ENCODE results near the gene PODXL2. TPM values are rescaled to one million over a fixed set of nuclear protein-coding genes. Genes with fewer than 3 reads are reported as not detected.

The PODXL2 gene
- total RNA-seq, 2 experiments from 2014 or later: 4.0 to 4.2 TPM

DNA sequence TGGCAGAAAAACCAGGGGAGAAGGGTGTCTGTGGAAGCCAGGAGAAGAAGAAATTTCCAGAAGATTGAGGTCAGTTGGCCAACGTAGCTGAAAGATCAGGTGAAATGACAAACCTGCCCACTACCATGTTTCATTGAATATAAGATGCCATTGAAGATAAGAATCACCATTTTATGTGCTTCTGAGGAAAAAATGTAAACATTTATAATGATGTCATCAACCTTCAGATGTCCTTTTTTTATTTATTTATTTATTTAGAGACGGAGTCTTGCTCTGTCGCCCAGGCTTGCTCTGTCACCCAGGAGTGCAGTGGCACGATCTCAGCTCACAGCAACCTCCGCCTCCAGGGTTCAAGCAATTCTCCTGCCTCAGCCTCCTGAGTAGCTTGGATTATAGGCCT is 4.9 kb upstream of the PODXL2 start:
- ChIA-PET CTCF (interaction anchor here (0.7 kb wide), 1 partner anchor 49 kb away, joined by 3 read pairs; no protein-coding TSS in a partner anchor), POLR2A (no interaction called here)
- H3K36me3 Mint-ChIP-seq (ENCODE audit: low read depth): peaks cover 24% of the 10 kb centered on the region

DNA sequence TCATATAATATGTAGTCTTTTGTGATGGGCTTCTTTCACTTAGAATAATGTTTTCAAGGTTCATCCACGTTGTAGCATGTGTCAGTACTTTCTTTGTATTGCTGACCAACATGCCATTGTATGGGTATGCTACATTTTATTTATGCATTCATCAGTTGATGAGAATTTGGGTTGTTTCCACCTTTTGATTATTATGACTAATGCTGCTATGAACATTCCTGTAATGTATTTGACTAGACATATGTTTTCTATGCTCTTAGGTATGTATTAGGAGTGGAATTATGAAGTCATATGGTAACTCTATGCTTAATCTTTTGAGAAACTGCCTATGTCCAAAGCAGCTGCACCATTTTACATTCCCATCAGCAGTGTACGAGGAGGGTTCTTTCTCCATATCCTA is 3.2 kb upstream of the PODXL2 start:
- ChIA-PET CTCF (no interaction called here), POLR2A (no interaction called here)
- peaks cover 26% of the 10 kb centered on the region for H3K4me1 ChIP-seq (ENCODE audit: insufficient read depth, low read length)
- intact Hi-C loops (cut with DNase I, micrococcal nuclease): loop anchor here in 1 of 2 experiments (5.0 kb wide), 1 partner anchor 49 kb away; no protein-coding TSS in a partner anchor
- H3K9me3 ChIP-seq (ENCODE audit: control insufficient read depth in 1 of 2, insufficient read depth in 1 of 2, low read length in 2 of 2): no peaks in the 10 kb centered on the region
- peaks cover 39% of the 10 kb centered on the region for H3K4me1 Mint-ChIP-seq (ENCODE audit: low read depth)
- peak overlapping the region; percentile 9 for H3K4me3 Mint-ChIP-seq
- no peak for ATAC-seq (ENCODE audit: poor library complexity)
- no peaks in the 10 kb centered on the region for H3K9me3 Mint-ChIP-seq
- H3K36me3 Mint-ChIP-seq (ENCODE audit: low read depth): peaks cover 14% of the 10 kb centered on the region
- H3K27ac ChIP-seq (ENCODE audit: low read depth in 1 of 2, low read length in 2 of 2): no peak overlapping the region
- H3K27ac Mint-ChIP-seq: no peak overlapping the region
- TF ChIP-seq, protein P1, sequence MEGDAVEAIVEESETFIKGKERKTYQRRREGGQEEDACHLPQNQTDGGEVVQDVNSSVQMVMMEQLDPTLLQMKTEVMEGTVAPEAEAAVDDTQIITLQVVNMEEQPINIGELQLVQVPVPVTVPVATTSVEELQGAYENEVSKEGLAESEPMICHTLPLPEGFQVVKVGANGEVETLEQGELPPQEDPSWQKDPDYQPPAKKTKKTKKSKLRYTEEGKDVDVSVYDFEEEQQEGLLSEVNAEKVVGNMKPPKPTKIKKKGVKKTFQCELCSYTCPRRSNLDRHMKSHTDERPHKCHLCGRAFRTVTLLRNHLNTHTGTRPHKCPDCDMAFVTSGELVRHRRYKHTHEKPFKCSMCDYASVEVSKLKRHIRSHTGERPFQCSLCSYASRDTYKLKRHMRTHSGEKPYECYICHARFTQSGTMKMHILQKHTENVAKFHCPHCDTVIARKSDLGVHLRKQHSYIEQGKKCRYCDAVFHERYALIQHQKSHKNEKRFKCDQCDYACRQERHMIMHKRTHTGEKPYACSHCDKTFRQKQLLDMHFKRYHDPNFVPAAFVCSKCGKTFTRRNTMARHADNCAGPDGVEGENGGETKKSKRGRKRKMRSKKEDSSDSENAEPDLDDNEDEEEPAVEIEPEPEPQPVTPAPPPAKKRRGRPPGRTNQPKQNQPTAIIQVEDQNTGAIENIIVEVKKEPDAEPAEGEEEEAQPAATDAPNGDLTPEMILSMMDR (IDR thresholded peaks at IDR 0.05): no peak
- H3K36me3 ChIP-seq (ENCODE audit: insufficient read depth, low read length): peaks cover 3% of the 10 kb centered on the region
- DNase-seq: no peak
- peaks cover 15% of the 10 kb centered on the region for H3K27me3 Mint-ChIP-seq
- H3K27me3 ChIP-seq (ENCODE audit: control insufficient read depth in 1 of 2, insufficient read depth in 2 of 2, low read length in 2 of 2): peaks cover 8 to 9% of the 10 kb centered on the region in 2 experiments
- H3K4me3 ChIP-seq (ENCODE audit: low read length): no peak overlapping the region

More for the DNA sequence above, 4.9 kb upstream of the PODXL2 start:
- no peaks in the 10 kb centered on the region for H3K9me3 Mint-ChIP-seq
- no peak overlapping the region for H3K27ac ChIP-seq (ENCODE audit: low read depth in 1 of 2, low read length in 2 of 2)
- no peaks in the 10 kb centered on the region for H3K9me3 ChIP-seq (ENCODE audit: control insufficient read depth in 1 of 2, insufficient read depth in 1 of 2, low read length in 2 of 2)
- no peak overlapping the region for H3K4me3 Mint-ChIP-seq
- H3K4me3 ChIP-seq (ENCODE audit: low read length): no peak overlapping the region
- H3K27me3 Mint-ChIP-seq: peaks cover 3% of the 10 kb centered on the region
- intact Hi-C loops (cut with DNase I, micrococcal nuclease): no loop called here
- H3K4me1 ChIP-seq (ENCODE audit: insufficient read depth, low read length): peaks cover 11% of the 10 kb centered on the region
- ATAC-seq (ENCODE audit: poor library complexity): no peak
- TF ChIP-seq, protein P1 (IDR thresholded peaks at IDR 0.05): no peak
- no peaks in the 10 kb centered on the region for H3K27me3 ChIP-seq (ENCODE audit: control insufficient read depth in 1 of 2, insufficient read depth in 2 of 2, low read length in 2 of 2)
- peaks cover 24% of the 10 kb centered on the region for H3K4me1 Mint-ChIP-seq (ENCODE audit: low read depth)
- no peak overlapping the region for H3K27ac Mint-ChIP-seq
- H3K36me3 ChIP-seq (ENCODE audit: insufficient read depth, low read length): peaks cover 6% of the 10 kb centered on the region
- DNase-seq: no peak

DNA sequence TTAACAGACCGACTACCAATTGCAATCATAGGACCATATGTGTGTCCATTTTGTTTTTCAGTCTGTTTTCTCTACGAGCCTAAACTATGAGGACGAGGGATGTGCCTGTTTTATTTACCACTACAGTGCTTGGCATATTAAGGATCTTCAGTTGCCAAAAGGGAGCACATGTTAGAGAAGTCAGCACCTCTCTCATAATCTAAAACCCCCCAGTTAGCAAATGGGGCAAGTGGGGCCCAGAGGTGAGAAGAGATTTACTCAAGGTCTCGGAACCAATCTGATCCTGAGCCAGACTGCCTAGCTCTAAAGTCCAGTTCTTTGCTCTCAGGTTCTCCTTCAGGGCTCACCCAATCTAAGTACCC is 578 bp upstream of the PODXL2 start:
- intact Hi-C loops (cut with DNase I, micrococcal nuclease): loop anchor here in 1 of 2 experiments (2.0 to 5.0 kb wide), 2 partner anchors 44 to 51 kb away; partner anchors contain the start of gene ABTB1
- CTCF ChIA-PET: interaction anchor here (1.1 kb wide), 1 partner anchor 53 kb away, joined by 6 read pairs; no protein-coding TSS in a partner anchor
- H3K4me3 ChIP-seq (ENCODE audit: low read length): no peak overlapping the region
- H3K36me3 ChIP-seq (ENCODE audit: insufficient read depth, low read length): no peaks in the 10 kb centered on the region
- TF ChIP-seq, protein P1 (IDR thresholded peaks at IDR 0.05): no peak
- H3K27me3 Mint-ChIP-seq: peaks cover 31% of the 10 kb centered on the region
- ATAC-seq (ENCODE audit: poor library complexity): no peak
- H3K4me1 Mint-ChIP-seq (ENCODE audit: low read depth): peaks cover 44% of the 10 kb centered on the region
- H3K9me3 Mint-ChIP-seq: no peaks in the 10 kb centered on the region
- H3K27me3 ChIP-seq (ENCODE audit: control insufficient read depth in 1 of 2, insufficient read depth in 2 of 2, low read length in 2 of 2): peaks cover 8 to 11% of the 10 kb centered on the region in 2 experiments
- H3K27ac ChIP-seq (ENCODE audit: low read depth in 1 of 2, low read length in 2 of 2): no peak overlapping the region
- H3K9me3 ChIP-seq (ENCODE audit: control insufficient read depth in 1 of 2, insufficient read depth in 1 of 2, low read length in 2 of 2): no peaks in the 10 kb centered on the region
- peaks cover 29% of the 10 kb centered on the region for H3K4me1 ChIP-seq (ENCODE audit: insufficient read depth, low read length)
- H3K4me3 Mint-ChIP-seq: peak overlapping the region; percentile 90
- POLR2A ChIA-PET: interaction anchor here (0.9 to 1.4 kb wide), 2 partner anchors 31 to 37 kb away, joined by 5 read pairs; partner anchors contain the start of gene TPRA1
- no peak for DNase-seq
- H3K27ac Mint-ChIP-seq: peak overlapping the region; percentile 66
- no peaks in the 10 kb centered on the region for H3K36me3 Mint-ChIP-seq (ENCODE audit: low read depth)

All from CD4-positive, alpha-beta T cell (primary cell).